Right ventricle myocardium superior (tissue), 1 donor: ENCODE data around the gene RECQL5. TPM values are rescaled to one million over a fixed set of nuclear protein-coding genes. Genes with fewer than 3 reads are reported as not detected.
A peak's percentile ranks its signal among the peaks of the same experiment; 100 is the strongest.
"Not testable (repeated sequence)": the region's sequence is repeated elsewhere in the genome, so short reads cannot be mapped to it uniquely, and the experiment has no call there.

ENCODE experiments used
- ATAC-seq: fragments of 200-7000 bp; cut with Tn5 transposase; one replicate; pipeline ENCODE4 v1.9.1; 2020; ENCODE audit warnings: mild to moderate bottlenecking; ENCODE audit not compliant: poor library complexity
- DNase-seq: peaks from one replicate; pipeline ENCODE4 v3.0.0-alpha.2; 2020
- intact Hi-C: fragments of 100-400 bp; cut with DNase I; formaldehyde crosslinking; loops from one replicate; pipeline ENCODE4 v1.11.2; 2022
- total RNA-seq: library from RNA; stranded (reverse); fragmentation: NEBNext Ultra II Directional; extraction: Animal tissue kit (Norgen Biotek cat#: 25700); gene quantifications from one replicate; pipeline ENCODE4 v1.2.1, GENCODE V29; 2021
- donor health status: DM: no; HTN: yes; CAD: no; lungs with severe emphysema.

RECQL5 gene
- total RNA-seq, 1 donor from 2014 or later, result 14.1 TPM

GRCh38 chr17:75590314-75590761, 76.6 kb downstream of the RECQL5 start:
- intact Hi-C loops, result no loop called here
- no peak for DNase-seq
- no peak for ATAC-seq

DNA sequence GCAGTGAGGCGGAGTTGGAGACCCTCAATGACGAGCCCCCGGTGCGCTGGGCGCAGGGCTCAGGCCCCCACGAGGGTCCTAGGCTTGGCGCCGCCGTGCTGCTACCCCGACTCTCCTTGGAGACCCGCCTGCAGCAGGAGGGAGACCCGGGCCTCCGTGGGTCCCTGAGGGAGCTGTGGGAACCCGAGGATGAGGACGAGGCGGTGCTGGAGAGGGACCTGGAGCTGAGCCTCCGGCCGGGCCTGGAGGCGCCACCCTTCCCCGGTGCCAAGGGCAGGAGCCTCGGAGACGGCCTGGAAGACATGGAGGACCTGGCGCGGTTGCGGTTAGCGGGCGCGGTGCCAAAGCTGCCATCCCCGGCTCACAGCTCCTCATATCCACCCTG, 77.0 kb downstream of the RECQL5 start:
- intact Hi-C loops, result loop anchor here (5.0 to 10.0 kb wide), 2 partner anchors 68 to 165 kb away; no protein-coding TSS in a partner anchor
- DNase-seq (no peak), ATAC-seq (peak; percentile 0)

- intact Hi-C loops, result loop anchor here (5.0 to 10.0 kb wide), 2 partner anchors 67 to 164 kb away; no protein-coding TSS in a partner anchor
- peak; percentile 98 for DNase-seq
- ATAC-seq, result peak; percentile 93
These were observed 77.7 kb downstream of the RECQL5 start for GRCh38 chr17:75589012-75589918.

DNA sequence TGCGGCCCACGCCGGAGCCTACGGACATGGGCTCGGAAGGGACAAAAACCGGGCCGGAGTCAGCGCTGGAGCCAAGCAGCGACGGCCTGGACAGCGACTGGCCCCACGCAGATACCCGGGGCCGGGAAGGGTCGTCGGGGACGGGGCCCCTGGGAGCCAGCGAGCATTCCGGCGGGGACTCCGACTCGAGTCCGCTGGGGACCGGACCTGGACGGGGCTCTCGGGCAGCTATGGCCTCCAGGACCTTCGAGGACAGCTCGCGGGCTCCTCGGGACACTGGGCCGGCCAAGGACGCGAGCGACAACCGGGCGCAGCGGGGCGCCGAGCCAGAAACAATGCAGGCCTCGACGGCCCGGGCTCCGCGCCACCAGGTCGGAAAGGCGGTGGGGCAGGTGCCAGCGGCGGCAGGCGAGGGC, 78.3 kb downstream of the RECQL5 start:
- DNase-seq (no peak), ATAC-seq (peak; percentile 29)
- intact Hi-C loops, result loop anchor here (5.0 to 10.0 kb wide), 2 partner anchors 66 to 164 kb away; no protein-coding TSS in a partner anchor

DNA sequence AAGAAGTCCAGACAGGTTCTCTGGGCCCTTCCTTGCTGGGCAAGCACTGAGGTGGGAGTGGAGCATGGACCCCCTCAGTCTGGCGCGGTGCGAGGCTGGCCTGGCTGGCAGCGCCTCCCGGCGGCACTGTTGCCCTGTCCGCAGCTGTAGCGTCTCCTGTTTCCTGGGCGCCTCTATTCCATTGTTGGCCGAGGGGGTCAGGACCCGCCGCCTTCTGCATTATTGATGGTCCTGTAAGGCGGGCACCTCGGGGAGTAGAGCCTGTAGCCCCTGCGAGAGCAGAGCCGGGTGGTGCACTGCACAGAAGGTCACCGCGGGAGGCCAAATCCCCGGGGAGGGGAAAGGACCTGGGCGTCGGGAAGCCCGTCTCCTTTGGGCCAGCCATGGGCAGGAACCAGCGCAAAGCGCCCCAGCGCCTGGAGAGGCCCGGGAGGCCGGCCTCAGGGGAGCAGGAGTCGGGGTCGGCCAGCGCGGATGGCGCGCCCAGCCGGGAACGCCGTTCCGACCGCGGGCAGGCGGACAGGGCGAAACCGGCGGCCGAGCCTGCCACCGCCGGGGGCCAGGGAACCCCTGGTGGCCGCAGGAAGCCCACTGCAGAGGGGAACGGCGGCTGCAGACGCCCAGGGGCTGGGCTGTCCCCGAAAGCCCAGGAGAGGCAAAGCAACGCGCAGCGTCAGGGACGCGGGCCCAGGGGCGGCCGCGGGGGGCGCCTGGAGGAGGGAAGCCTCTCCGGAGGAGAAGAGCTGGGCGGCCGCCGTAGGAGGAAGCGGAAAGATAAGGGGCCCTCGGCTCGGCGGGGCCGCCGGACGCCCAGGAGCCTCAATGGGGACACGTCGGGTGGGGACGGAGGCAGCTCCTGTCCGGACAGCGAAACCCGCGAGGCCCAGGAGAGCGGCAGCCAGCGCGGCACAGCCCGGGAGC, 79.0 kb downstream of the RECQL5 start, which contains the start of gene MYO15B:
TSS of gene MYO15B (plus strand) at position 126 of the 921 bp plus-strand sequence. CDS start at position 384, 258 bp downstream.
- peak; percentile 82 for DNase-seq
- intact Hi-C loops, result loop anchor here (5.0 to 10.0 kb wide), 2 partner anchors 66 to 163 kb away; no protein-coding TSS in a partner anchor
- ATAC-seq, result peak; percentile 51

GRCh38 chr17:75584849-75585175, 82.1 kb downstream of the RECQL5 start:
- DNase-seq (no peak), ATAC-seq (no peak)
- intact Hi-C loops, result loop anchor here (5.0 to 10.0 kb wide), 2 partner anchors 63 to 160 kb away; no protein-coding TSS in a partner anchor

DNA sequence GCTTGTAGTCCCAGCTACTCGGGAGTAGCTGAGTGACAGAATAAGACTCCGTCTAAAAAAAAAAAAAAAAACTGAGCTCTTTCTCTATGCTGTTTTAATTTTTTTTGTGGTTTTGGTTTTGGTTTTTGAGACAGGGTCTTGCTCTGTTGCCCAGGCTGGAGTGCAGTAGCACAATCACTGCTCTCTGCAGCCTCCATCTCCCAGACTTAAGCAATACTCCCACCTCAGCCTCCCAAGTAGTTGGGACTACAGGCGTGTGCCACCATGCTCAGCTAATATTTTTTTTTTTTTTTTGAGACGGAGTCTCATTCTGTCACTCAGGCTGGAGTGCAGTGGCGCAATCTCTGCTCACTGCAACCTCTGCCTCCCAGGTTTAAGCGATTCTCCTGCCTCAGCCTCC, 83.8 kb downstream of the RECQL5 start:
- intact Hi-C loops, result loop anchor here (10.0 kb wide), 1 partner anchor 158 kb away; no protein-coding TSS in a partner anchor
- not testable (repeated sequence) for ATAC-seq, DNase-seq

DNA sequence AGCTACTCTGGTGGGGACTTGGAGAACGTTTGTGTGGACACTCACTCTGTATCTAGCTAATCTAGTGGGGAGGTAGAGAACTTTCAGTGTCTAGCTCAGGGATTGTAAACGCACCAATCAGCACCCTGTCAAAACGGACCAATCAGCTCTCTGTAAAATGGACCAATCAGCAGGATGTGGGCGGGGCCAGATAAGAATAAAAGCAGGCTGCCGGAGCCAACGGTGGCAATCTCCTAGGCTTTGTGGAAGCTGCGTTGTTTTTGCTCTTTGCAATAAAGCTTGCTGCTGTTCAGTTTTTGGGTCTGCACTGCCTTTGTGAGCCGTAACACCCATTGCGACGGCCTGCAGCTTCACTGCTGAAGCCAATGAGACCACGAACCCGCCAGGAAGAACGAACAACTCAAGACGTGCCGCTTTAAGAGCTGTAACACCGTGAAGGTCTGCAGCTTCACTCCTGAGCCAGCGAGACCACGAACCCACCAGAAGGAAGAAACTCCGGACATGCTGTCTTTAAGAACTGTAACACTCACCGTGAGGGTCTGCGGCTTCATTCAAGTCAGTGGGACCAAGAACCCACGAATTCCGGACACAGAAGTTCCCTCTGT, 85.7 kb downstream of the RECQL5 start:
- not testable (repeated sequence) for DNase-seq, ATAC-seq
- intact Hi-C loops, result loop anchor here (10.0 kb wide), 1 partner anchor 156 kb away; no protein-coding TSS in a partner anchor

Other genes starting within 250 kb of the RECQL5 start
- 38.0 TPM for gene TMEM94, start 210.5 kb downstream of the RECQL5 start, total RNA-seq
- 33.3 TPM for gene CASKIN2, start 151.6 kb downstream of the RECQL5 start, total RNA-seq
- 5.6 TPM for gene TSEN54, start 150.6 kb downstream of the RECQL5 start, total RNA-seq
- 3.6 TPM for gene LLGL2, start 141.5 kb downstream of the RECQL5 start, total RNA-seq
- 37.1 TPM for gene MYO15B, start 79.4 kb downstream of the RECQL5 start, total RNA-seq
- gene SMIM5, start 33.7 kb downstream of the RECQL5 start, total RNA-seq, result 12.5 TPM
- gene SAP30BP, start 184 bp upstream of the RECQL5 start, total RNA-seq, result 40.0 TPM
- 9.4 TPM for gene ITGB4, start 54.3 kb upstream of the RECQL5 start, total RNA-seq
- gene GALK1, start 98.0 kb upstream of the RECQL5 start, total RNA-seq, result 23.3 TPM
- 14.3 TPM for gene UNK, start 117.7 kb upstream of the RECQL5 start, total RNA-seq
- gene UNC13D, start 177.2 kb upstream of the RECQL5 start, total RNA-seq, result 10.6 TPM
- gene WBP2, start 188.2 kb upstream of the RECQL5 start, total RNA-seq, result 145 TPM
- 33.4 TPM for gene TRIM47, start 211.4 kb upstream of the RECQL5 start, total RNA-seq
- gene TRIM65, start 229.8 kb upstream of the RECQL5 start, total RNA-seq, result 9.1 TPM
- gene MRPL38, start 237.7 kb upstream of the RECQL5 start, total RNA-seq, result 113 TPM